ENCODE results near the gene MAN2A1.

Gene MAN2A1

GRCh38 chr5:109690975-109691574, 1.3 kb downstream of the MAN2A1 start:
- DNase-seq (ENCODE audit: low spot score): peak; percentile 55
- peak; percentile 61 for TF ChIP-seq CTCF (IDR thresholded peaks at IDR 0.05; ENCODE audit: extremely low read depth, missing control alignments)

DNA sequence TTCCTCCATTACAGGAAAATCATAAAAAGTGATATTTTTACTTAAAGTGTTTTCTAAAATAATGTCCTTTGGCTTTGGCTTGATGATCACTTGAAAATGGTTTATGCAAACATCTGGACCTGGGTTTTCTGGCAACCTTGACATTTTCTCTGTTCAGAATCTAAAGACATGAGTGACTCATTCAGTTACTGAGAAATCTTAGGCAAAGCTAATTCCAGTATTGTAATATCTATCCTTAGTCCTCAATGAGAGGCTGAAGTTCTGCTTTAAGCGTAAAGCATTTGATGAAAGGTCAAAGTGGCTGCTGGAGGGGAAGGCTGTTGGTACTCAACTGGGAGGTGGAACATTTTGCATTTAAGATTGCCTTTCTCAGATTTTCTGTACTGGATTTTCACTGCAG, 2.3 kb downstream of the MAN2A1 start:
- DNase-seq (ENCODE audit: low spot score): no peak
- TF ChIP-seq CTCF (IDR thresholded peaks at IDR 0.05; ENCODE audit: extremely low read depth, missing control alignments): no peak

GRCh38 chr5:109692852-109693251, 3.1 kb downstream of the MAN2A1 start:
- no peak for DNase-seq (ENCODE audit: low spot score)
- TF ChIP-seq CTCF (IDR thresholded peaks at IDR 0.05; ENCODE audit: extremely low read depth, missing control alignments): no peak

DNA sequence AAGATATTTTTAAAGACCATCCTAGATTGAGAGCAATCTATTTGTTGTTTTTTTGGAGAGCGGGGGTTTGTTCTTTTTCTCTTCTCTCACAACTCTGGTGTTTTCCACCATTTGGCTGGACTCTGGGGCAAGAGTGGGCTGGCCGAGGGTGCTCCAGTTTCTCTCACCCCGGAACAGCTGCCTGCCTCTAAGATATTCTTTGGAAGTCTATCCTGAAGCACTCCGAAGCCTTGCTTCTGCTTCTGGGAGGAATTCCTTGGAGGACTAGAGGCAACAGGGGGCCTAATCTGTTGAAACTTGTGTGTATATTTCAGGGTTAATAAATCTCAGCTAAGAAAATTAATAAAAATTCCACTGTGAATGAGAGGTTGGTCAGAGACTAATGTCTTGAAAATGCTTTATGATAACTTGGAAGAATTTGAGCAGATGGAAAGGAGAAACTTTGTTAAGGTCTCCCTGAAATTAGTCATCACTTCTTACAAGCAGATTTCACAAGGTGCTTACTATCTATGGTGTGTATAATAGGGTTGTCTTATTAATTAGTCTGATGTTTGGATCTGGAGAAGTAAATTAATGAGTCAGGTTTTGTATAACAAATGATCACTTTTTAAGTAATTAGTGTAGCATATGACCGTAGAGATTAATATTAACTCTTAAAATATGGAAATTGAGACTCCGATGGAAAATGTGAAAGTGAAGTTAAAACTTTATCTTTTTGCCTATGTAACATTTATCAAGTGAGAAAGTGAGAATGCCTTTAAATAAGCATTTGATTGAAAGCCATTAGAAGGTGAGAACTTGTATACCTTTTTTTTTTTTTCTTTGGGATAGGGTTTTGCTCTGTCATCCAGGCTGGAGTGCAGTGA, 4.0 kb downstream of the MAN2A1 start:
- no peak for DNase-seq (ENCODE audit: low spot score)
- TF ChIP-seq CTCF (IDR thresholded peaks at IDR 0.05; ENCODE audit: extremely low read depth, missing control alignments): no peak

- DNase-seq (ENCODE audit: low spot score): no peak
- no peak for TF ChIP-seq CTCF (IDR thresholded peaks at IDR 0.05; ENCODE audit: extremely low read depth, missing control alignments)
Observed at GRCh38 chr5:109694451-109694891, 4.7 kb downstream of the MAN2A1 start.

- DNase-seq (ENCODE audit: low spot score): peak; percentile 32
- no peak for TF ChIP-seq CTCF (IDR thresholded peaks at IDR 0.05; ENCODE audit: extremely low read depth, missing control alignments)
Observed at GRCh38 chr5:109695005-109695926, 5.5 kb downstream of the MAN2A1 start.

Measured in GM20000 (cell line).